ENCODE measurements around the gene BARX2. TPM values are rescaled to one million over a fixed set of nuclear protein-coding genes. Genes with fewer than 3 reads are reported as not detected.

Gene BARX2
- total and polyA plus RNA-seq, 11 donors = 0.03 to 0.72 (median 0.12) TPM; not detected in 8

- H3K27ac ChIP-seq = no peak overlapping the region
- no peak for DNase-seq
- TF ChIP-seq POLR2A (IDR thresholded peaks at IDR 0.05) (no peak), CTCF (IDR thresholded peaks at IDR 0.05) (no peak)
- 67 to 84% (median 75%) methylated on average over 3 of the region's 3 CpGs for WGBS, 4 donors
- H3K4me3 ChIP-seq = no peak overlapping the region
- no peaks in the 10 kb centered on the region for H3K36me3 ChIP-seq
- peaks cover 0 to 20% (median 2%) of the 10 kb centered on the region in 12 donors for H3K9me3 ChIP-seq
- H3K4me1 ChIP-seq = no peaks in the 10 kb centered on the region
- H3K27me3 ChIP-seq = peaks cover 0 to 13% (median 0%) of the 10 kb centered on the region in 9 donors
- ATAC-seq = no peak
- intact Hi-C loops (cut with DNase I) = no loop called here
Observed at GRCh38 chr11:129427376-129427775, 51.7 kb downstream of the BARX2 start.

GRCh38 chr11:129427816-129428406 lies 52.3 kb downstream of the BARX2 start:
- intact Hi-C loops (cut with DNase I) = no loop called here

GRCh38 chr11:129428557-129428956 lies 52.9 kb downstream of the BARX2 start:
- Histone ChIP-seq H3K4me3 (no peak overlapping the region), H3K9me3 (peaks cover 0 to 24% (median 2%) of the 10 kb centered on the region in 12 donors), H3K27ac (no peak overlapping the region), H3K4me1 (no peaks in the 10 kb centered on the region), H3K36me3 (no peaks in the 10 kb centered on the region), H3K27me3 (peaks cover 0 to 13% (median 0%) of the 10 kb centered on the region in 9 donors)
- ATAC-seq = no peak
- no peak for DNase-seq
- no peak for TF ChIP-seq POLR2A (IDR thresholded peaks at IDR 0.05)
- TF ChIP-seq CTCF (IDR thresholded peaks at IDR 0.05) = no peak
- WGBS, 4 donors = 74 to 80% (median 79%) methylated on average over 9 of the region's 9 CpGs
- intact Hi-C loops (cut with DNase I) = no loop called here

More at GRCh38 chr11:129427816-129428406, 52.3 kb downstream of the BARX2 start:
- ATAC-seq = no peak
- 57 to 67% (median 63%) methylated on average over 5 of the region's 5 CpGs for WGBS, 4 donors
- Histone ChIP-seq H3K27ac (no peak overlapping the region), H3K27me3 (peaks cover 0 to 13% (median 0%) of the 10 kb centered on the region in 9 donors), H3K9me3 (peaks cover 0 to 24% (median 2%) of the 10 kb centered on the region in 12 donors), H3K36me3 (no peaks in the 10 kb centered on the region), H3K4me1 (no peaks in the 10 kb centered on the region), H3K4me3 (no peak overlapping the region)
- TF ChIP-seq CTCF (IDR thresholded peaks at IDR 0.05) = no peak
- TF ChIP-seq POLR2A (IDR thresholded peaks at IDR 0.05) = no peak
- no peak for DNase-seq

- WGBS, 4 donors = 79 to 89% (median 85%) methylated on average over 4 of the region's 4 CpGs
- TF ChIP-seq POLR2A (IDR thresholded peaks at IDR 0.05) (no peak), CTCF (IDR thresholded peaks at IDR 0.05) (no peak)
Observed at GRCh38 chr11:129434641-129435498, 59.2 kb downstream of the BARX2 start.

More at GRCh38 chr11:129434641-129435498, 59.2 kb downstream of the BARX2 start:
- no peak for ATAC-seq
- H3K4me3 ChIP-seq = no peak overlapping the region
- H3K27ac ChIP-seq = no peak overlapping the region
- intact Hi-C loops (cut with DNase I) = no loop called here
- H3K4me1 ChIP-seq = no peaks in the 10 kb centered on the region
- H3K9me3 ChIP-seq = peaks cover 0 to 24% (median 2%) of the 10 kb centered on the region in 12 donors
- no peaks in the 10 kb centered on the region for H3K36me3 ChIP-seq
- no peak for DNase-seq
- no peaks in the 10 kb centered on the region for H3K27me3 ChIP-seq

Data from heart left ventricle (tissue), 16 donors.